ENCODE data around the gene SMIM5.

DNA sequence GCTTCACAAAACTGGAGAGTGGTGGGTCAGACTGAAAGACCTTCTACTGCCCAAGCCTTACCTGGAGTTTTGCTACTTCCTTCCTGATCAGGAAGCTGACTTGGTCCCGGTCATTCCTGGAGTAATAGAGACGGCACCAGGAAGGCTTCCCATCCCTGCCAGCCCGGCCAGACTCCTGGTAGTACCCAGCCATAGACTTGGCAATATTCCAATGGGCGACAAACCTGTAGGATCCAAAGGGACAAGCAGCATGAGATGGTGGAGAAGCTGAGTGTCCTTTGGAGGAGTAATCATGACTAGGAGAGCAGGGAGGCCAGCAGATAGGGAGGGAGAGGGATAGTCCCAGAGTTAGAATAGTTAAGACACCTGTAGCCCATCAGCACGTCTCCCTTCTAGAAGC lies 25.0 kb downstream of the SMIM5 start:
- no peak for TF ChIP-seq CEBPB (IDR thresholded peaks at IDR 0.05)
- TF ChIP-seq CTCF (IDR thresholded peaks at IDR 0.05) = no peak
- TF ChIP-seq CHD4 (IDR thresholded peaks at IDR 0.05; ENCODE audit: borderline replicate concordance) = no peak
- TF ChIP-seq FOSB (CRISPR knock-in tag; IDR thresholded peaks at IDR 0.05) = no peak
- no peak for TF ChIP-seq POLR2A (IDR thresholded peaks at IDR 0.05; ENCODE audit: low read length)
- TF ChIP-seq SMC3 (IDR thresholded peaks at IDR 0.05) = no peak
- TF ChIP-seq RCOR1 (IDR thresholded peaks at IDR 0.05; ENCODE audit: low read depth, low read length) = no peak
- TF ChIP-seq EP300 (IDR thresholded peaks at IDR 0.05) = no peak
